ELR (cell line): ENCODE measurements around the gene CACNB4.
"Not testable (repeated sequence)": the region's sequence is repeated elsewhere in the genome, so short reads cannot be mapped to it uniquely, and the experiment has no call there.

Experiments
- DNase-seq: peaks from one replicate; pipeline ENCODE4 v3.0.0-alpha.2; 2015; ENCODE audit warnings: low read depth

Gene CACNB4

DNA sequence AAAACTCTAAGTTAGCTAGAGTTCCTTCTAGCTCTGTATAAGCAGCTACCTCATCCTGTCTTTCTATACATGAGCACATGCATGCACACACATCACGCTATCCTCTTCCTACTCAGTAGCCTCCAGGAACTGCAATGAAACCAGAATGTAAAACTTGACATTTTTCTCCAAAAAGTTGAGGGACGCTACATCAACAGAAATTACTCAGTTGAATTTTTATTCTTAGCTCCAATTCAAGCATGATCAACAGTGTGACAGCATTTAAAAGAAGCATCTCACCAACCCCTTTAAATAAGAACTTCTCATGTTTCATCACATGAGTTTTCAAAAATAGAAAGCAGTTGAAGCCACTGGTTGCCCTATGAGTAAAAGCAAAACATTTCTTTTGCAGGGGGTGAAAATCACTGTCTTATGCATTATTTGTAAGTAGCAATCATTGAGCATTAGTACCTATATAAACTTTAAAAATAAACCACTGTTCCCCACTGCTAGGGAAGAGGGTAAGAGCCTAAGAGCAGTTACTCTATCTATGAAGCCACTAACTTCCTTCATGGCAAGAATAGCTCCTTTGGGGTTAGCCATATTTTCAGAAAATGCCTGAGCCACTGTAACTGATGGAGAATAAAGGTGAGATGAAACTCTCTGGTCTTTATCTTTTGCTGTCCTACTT lies 192.7 kb downstream of the CACNB4 start:
- no peak for DNase-seq

DNA sequence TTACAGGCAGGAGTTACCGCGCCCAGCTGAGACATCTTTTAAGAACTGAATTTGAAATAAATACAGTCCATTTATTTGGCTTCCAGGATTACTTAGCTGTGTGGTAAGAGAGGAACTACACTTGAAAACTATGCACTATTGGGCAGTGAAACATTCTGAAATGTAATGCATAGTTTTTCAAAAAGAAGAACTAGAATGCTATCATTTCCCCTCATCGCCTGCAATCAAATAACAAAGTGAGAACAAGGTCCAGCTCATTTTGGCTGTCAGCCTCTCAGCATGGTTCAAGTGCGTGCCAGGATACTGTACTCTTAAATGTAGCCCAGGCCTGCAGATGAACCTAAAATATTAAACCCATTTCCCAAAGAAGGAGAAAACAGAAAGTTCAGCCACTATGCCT lies 194.0 kb downstream of the CACNB4 start:
- no peak for DNase-seq

DNA sequence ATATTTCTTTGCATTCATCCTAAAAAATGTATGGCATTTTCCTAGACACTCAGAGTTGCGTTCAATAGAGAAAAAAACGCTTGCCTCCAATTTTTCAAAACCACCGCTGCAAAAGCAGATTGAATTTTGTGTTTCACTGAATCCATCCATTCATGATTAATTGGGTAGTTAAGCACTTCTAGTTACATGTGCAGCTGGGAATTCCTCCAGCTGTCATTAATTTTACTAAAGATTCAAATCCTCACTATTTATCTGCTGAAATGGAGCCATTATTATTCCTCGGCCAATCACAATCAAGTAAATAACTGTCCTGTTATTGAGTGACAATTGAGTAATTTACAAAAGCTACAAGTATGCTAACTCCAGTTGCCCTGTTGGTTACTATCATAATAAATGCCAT lies 194.8 kb downstream of the CACNB4 start:
- DNase-seq: no peak

DNA sequence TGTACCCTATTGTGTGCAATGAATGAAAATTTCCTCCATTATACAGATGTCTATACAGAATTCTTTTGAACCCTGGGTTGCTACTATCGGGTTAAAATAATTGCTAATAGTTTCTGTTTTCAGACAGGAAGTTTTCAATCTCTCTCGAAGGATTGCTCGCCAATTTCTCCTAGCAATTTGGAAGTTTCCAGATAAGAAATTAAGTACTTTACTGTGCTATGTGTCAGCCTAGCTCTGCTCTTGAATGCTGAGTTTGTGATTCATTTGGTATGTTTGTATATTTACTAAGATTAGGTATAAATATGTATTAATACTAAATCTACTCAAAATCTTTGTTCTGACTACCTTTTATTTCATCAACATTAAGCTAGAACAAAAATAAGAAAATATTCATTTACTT lies 196.0 kb downstream of the CACNB4 start:
- DNase-seq: no peak

DNA sequence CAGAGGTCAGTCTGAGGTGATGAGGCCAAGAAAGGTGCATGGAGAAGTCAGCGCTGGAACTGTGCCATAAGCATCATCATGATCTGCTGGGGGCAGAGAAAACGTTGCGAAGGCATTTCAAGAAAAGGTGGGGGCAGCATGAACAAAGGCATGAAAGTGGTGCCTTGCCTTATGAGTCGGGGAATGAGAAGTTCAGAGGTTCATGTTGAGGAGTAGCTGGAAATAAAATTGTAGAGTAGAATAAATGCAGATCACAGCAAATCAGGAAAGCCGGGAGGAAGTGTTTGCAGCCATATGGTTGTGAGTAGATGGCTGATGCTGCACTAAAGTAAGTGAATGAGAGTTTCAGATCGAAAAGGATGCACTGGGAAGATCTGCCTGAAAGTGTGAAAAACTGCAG lies 198.5 kb downstream of the CACNB4 start:
- DNase-seq: no peak

DNA sequence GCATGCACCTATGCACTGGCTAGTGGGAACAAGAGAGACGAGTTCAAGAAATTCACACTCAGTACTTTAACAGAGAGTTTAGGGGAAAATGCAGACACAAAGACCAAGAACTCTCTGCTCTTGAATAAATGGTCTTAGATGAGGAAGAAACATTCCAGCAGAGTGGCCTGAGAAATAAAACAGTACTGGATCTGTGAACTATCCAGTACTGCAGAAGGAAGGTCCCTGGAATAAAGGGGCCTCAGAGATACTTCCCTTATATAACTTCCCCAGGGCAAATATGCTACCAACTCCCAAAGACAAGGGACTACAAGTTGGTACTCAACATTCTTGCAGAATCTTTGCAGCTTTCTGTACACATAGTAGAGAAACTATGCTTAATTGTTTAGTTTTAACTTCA lies 199.7 kb downstream of the CACNB4 start:
- DNase-seq: no peak

DNA sequence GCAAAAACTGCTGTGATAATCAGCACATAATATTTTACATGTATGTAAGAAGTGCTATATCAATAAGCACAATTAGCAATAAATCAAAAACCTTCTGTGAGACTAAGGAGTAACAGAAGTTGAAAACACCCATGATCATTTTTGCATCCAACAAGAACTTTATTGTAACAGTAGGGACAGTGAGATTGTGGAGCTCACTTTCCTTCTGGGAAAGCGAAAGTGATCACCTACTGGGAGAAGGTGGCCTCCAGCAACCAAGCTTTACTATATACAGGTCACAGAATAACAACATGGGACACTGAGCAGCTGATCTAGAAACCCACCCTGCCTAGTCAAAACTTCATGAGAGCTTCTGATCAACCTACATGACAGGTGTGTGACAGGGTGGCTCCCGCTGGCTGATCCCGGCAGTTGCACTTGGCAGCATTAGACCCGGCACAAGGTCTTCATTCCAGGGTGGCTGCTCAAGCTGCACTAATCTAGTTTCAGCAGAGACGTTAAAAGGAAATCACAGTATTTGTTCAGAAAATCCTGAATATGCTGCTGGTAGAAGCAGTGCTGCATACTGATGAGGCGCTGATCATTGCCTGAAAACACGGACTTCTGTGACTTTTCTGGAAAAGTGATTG lies 207.2 kb downstream of the CACNB4 start:
- DNase-seq: no peak

DNA sequence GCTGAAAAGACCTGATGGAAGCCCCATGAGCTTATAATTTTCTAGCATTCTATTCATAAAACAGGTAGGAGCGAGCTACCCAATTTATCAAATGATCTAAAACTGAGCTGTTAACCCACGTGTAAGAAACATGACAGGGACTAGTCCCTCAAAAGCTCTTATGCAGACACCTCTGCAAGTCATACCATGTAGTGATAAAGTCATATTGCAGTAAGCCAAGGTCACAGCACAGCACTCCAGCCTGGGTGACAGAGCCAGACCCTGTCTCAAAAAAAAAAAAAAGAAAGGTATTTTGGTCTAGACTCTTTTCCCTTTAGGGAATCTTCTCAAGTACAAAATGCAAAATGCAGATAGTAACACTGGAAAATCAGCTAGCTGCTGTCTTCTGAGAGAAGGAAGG lies 211.7 kb downstream of the CACNB4 start:
- DNase-seq: no peak

DNA sequence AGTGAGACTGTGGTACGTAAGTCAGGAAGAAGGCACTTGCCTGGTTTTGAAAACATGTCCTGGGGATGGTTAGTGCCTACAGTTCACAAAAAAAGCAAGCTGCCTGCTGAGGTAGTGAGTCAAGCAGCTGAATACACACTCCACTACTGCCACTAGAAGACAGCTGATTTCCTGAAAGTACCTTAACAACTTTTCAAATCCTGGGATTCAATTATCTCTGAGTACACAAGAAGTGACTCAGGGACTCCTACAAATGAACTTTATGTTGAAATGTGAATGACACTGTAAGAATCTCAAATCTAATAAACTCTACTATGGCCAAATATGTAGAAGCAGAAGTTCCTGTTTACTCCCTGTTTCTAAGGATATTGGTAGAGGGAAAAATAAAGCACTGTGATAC lies 212.6 kb downstream of the CACNB4 start:
- no peak for DNase-seq

DNA sequence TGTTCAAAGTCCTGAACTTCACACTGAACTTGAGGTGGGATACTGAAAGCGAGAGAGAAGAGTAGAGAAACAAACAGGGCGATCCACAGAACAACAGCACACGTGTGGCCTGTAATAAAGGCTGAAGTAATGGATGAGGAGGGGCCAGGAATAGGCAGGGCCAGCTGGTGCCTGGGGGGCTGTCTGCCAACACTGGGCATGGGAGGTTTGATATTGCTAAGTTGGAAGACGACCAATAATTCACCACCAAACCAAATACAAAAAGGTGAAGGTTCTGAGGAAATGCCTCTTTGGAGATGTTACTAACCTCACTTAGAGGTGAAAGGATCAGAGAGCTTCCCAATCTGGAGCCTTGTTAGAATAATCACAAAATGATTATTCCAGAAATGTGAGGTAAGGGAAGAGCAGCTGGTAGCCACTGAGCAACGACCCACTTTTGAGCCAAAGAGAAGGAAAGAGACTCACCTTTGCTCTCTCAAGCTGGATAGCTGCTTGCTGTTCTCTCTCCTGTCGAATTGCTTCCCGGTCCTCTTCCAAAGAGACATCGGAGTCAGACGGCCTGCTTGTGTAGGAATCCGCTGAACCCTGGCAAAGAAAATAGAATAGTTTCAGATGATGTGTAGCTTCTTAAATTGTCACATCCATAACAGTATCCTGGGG lies 215.9 kb downstream of the CACNB4 start:
- DNase-seq: no peak

DNA sequence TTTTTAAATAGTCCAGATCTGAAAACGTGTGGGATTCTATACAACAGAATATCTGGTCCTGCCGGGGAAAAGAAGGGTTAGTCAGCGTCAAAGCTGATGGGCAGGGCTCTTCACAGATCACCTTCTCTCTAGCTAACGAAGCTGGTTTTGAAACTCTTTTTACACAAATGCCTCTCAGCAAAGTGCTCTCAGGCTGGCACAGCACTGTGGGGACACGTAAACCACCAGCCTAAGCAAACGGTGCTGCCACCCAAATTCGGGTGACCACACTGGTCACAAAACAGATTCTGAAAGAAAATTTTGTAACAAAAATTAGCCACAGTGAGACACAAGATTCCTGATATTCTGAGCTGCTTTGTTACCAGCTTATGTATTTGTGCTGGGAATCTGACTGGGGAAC lies 217.5 kb downstream of the CACNB4 start:
- DNase-seq: no peak

DNA sequence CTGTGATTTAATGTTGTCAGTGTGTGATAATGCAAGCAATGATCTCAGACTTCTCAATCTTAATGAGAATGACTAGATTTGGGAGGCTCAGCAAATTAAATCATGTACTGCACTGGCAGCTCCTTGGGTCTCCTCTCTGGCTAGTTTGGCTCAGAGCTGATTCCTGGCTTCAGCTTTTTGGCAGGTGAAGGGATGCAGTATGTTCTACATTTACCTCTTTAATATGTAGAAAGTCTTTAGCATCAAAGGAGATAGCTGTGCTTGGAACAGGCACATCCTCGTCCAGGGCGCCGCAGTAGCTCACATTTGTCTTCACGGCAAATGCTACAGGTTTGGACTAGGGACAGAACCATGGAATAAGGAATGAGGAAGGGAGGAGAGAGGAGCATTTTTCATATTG lies 218.3 kb downstream of the CACNB4 start:
- no peak for DNase-seq

DNA sequence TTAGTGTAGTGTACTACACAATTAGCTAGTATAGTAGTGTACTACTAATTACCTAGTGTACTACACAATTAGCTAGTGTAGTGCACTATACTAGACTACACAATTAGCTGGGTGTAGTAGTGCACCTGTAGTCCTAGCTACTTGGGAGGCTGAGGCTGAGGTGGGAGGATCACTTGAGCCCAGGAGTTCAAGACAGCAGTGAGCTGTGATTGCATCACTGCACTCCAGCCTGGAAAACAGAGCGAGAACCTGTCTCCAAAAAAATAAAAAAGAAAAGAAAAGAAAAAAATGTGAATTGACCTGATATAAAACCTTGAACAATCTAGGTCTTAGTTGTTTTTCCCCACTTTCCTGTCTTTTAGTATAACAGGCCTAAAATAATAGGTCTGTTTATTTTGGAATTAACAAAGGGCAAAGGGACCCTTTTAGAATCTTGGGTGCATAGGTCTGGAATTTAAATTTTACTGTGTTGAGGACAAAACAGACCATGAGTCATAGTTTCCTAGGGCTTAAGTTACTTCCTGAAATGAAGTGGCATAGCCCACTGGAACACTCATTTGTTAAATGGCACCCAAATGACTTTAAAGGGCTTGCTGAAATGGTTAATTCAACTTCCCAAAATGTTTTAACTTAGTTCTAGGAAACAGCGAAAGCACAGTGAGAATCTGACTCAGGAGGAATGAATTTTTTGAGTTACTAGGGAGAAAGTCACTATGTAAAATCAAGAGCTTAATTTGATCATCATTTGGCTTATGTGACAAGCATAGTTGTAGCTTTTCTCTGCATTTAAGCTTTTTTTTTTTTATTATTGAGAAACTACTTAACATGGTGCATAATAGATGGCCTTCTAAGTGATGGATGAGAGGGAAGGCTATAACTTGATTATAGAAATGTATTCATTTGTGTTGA lies 219.9 kb downstream of the CACNB4 start:
- DNase-seq: peak; percentile 4

DNA sequence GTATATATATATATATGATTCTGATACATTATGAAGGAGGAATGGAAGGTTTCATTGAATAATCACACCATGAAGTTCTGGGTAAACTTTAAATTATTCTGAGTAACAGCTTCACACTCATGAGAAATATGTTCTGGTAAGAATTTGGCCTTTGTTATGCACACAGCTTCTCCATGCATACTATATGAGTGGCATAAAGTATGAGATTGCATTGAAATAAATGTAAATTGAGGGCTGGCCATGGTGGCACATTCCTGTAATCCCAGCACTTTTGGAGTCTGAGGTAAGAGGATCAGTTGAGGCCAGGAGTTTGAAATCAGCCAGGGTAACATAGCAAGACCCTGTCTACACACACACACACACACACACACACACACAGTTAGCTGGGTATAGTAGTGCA lies 220.6 kb downstream of the CACNB4 start:
- no peak for DNase-seq

DNA sequence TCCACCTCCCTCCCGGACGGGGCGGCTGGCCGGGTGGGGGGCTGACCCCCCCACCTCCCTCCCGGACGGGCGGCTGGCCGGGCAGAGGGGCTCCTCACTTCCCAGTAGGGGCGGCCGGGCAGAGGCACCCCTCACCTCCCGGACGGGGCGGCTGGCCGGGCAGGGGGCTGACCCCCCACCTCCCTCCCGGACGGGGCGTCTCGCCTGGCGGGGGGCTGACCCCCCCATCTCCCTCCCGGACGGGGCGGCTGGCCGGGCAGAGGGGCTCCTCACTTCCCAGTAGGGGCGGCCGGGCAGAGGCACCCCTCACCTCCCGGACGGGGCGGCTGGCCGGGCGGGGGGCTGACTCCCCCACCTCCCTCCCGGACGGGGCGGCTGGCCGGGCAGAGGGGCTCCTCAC lies 223.2 kb downstream of the CACNB4 start:
- DNase-seq: not testable (repeated sequence)

DNA sequence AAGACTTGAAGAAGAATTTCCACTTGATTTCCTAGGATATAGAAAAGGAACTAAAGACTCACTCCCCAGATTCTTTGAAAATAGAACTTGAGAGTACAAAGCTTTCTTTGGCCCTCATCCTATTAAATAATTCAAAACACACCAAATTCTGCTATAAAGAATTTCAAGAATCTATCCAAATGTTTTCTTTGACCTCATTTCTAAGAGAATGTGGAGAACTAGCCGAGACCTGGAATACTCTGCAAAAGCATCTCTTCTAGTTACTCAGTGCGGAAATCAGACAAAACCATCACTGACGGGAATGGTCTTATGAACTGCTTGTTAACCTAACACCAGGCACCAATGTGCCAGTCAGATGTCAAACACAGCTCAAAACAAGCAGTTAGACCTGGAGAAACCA lies 226.4 kb downstream of the CACNB4 start:
- DNase-seq: no peak

DNA sequence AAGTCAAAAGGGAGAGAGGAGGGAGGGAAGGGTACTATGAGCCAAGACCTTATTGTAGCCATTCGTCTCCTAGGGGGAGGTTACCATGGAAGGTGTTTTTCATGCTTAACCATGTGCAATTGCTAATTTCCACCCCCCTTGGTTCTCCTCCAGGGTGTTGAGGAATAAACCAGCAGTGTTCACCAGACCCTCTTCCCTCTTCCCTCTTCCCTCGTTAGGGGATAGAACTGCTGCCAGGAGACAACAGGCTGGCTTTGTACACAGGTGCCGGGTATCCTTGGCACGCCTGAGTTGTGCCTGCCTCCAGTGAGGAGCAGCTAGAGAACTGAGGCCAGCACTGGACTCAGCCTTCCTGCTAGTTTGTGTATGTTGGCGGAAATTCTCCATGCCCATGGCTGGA lies 229.6 kb downstream of the CACNB4 start:
- no peak for DNase-seq

DNA sequence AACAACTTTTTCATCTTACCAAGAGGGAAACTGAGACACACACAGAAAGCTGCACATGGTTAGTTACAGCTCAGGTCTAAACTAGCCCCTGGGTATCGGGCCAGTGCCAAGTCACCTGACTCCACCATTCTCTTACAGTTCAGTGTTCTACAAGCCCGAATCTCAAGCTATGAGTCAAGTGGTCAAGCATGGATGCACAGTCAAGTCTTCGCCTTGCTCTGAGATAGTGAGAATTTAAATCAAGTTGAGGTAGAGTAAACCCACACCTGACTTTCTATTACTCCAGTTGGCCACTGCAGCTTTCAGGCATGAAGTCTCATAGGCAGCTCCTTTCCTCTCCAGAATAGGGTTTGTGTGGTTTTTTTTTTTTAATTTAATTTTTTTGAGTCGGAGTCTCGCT lies 236.1 kb downstream of the CACNB4 start:
- no peak for DNase-seq

DNA sequence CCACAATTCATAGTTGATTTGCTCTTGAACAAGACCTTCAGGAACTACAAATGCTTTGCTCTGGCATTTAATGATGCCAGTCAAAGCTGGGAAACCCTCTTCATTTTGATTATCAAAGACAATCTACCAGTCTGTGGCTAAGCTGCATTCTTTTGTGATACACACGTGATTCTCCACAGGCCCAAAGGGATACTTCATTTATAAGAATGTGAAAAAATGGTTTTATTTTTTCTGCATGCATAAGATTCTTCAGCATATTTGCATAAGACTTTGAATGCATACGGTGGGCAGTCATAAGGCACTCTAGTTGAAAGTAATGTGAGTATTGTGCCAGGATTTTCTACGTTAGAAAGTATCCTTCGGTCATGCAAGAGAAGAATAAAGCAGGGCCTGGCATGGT lies 237.7 kb downstream of the CACNB4 start:
- no peak for DNase-seq

DNA sequence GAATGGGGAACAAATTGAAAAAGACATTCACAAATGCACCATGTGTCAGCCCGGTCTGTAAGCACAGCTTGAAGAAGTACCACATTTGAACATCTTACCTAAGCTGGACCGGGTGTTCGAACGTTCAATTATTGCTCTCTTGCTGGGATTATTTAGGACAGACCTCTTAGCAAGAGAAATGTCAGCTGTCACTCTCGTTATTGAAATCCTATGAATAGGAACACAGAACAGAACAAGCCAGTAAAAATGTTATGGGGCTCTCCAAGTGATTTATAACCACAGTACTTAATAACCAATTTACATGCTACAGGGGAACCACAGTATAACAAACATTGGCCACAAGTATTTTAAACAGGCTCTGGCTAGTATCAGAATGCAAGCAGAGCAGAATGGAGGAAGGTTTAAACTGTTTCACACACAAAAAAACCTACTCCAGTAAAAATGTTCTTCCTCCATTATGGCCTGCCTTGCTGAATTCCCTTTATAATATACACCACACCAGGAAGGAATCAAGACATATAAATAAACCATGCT lies 238.2 kb downstream of the CACNB4 start:
- no peak for DNase-seq

DNA sequence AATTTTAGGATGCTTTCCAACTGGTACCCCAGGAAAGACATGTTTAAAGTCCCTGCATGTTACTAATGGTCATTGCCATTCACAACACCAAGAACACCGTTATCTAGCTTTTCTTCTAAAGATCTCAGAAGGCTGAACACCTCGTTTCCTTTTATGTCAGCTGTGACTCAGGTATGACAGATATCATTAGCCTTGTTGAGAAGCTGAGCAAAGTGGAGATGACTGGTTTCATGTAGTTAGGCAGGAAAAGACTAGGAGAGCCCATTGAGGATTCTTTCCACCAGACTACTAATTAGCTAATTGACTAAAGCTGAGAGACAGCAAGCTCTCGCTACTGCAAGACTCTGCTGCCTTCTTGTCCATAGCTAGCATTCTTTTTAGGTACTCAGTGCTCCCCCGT lies 238.6 kb downstream of the CACNB4 start:
- DNase-seq: no peak

DNA sequence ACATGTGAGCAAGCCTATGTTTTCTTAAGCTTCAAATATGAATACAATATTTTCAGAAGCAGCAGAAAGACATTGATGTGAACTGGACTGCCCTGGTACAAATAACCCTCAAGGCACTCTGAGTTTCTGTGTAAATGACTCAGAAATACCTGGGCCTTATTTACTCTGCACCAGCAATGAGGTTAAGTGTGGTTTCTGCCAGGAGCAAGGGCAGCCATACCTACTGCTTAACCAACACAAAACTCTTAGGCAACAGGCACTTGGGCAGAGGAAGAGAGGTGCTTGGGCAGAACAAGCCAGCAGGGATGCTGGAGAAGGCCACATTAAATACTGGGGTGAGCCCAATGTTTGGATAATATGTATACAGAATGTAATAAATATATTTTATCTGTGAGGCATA lies 241.2 kb downstream of the CACNB4 start:
- DNase-seq: no peak
